GM23248 (cell line): ENCODE results near the gene GYG2.

Experiments
- EZH2 ChIP-seq: fragments of 200-600 bp; sonication (generic); IDR thresholded peaks from 2 replicates; pipeline ENCODE4 v1.6.1; 2018; ENCODE audit warnings: antibody characterized with exemption, mild to moderate bottlenecking; ENCODE audit not compliant: insufficient read depth, poor library complexity, severe bottlenecking
- EZH2phosphoT487 ChIP-seq: fragments of 200-600 bp; sonication (generic); IDR thresholded peaks from 2 replicates; pipeline ENCODE4 v1.6.1; 2018; ENCODE audit warnings: antibody characterized with exemption, moderate library complexity, mild to moderate bottlenecking, low read depth; ENCODE audit not compliant: insufficient read depth

- no peak for TF ChIP-seq EZH2
- no peak for TF ChIP-seq EZH2phosphoT487
Measured at GRCh38 chrX:2784026-2784425, 44.7 kb upstream of the GYG2 start.
